Germinal center (tissue), 1 donor: ENCODE measurements around the gene ATP11C.
"Not testable (repeated sequence)": the region's sequence is repeated elsewhere in the genome, so short reads cannot be mapped to it uniquely, and the experiment has no call there.

Experiments used
- DNase-seq: peaks from one replicate; pipeline ENCODE4 v3.0.0; 2012; ENCODE audit warnings: mixed read lengths, low spot score

The ATP11C gene

GRCh38 chrX:139932901-139933796, at the start of gene ATP11C:
TSS of gene ATP11C (minus strand) at chrX:139933053. CDS start at chrX:139932042, 1,011 bp downstream.
- peak; percentile 81 for DNase-seq

- no peak for DNase-seq
Observed at GRCh38 chrX:139974471-139974870, 41.6 kb upstream of the ATP11C start.

GRCh38 chrX:139972629-139973624, 40.1 kb upstream of the ATP11C start:
- DNase-seq = no peak

GRCh38 chrX:139972113-139972512, 39.3 kb upstream of the ATP11C start:
- DNase-seq = no peak

- no peak for DNase-seq
Observed at GRCh38 chrX:139971394-139971749, 38.5 kb upstream of the ATP11C start.

- no peak for DNase-seq
Observed at GRCh38 chrX:139969286-139969685, 36.4 kb upstream of the ATP11C start.

GRCh38 chrX:139967750-139968149, 34.9 kb upstream of the ATP11C start:
- no peak for DNase-seq

- peak; percentile 6 for DNase-seq
Observed at GRCh38 chrX:139967300-139967699, 34.4 kb upstream of the ATP11C start.

GRCh38 chrX:139966159-139966558, 33.3 kb upstream of the ATP11C start:
- DNase-seq = not testable (repeated sequence)

GRCh38 chrX:139965421-139965820, 32.6 kb upstream of the ATP11C start, which contains the start of gene CXorf66:
TSS of gene CXorf66 (minus strand) at chrX:139965521. CDS start at chrX:139965496, 25 bp downstream.
- no peak for DNase-seq

GRCh38 chrX:139961091-139961490, 28.2 kb upstream of the ATP11C start:
- DNase-seq = not testable (repeated sequence)

GRCh38 chrX:139949703-139950102, 16.9 kb upstream of the ATP11C start:
- DNase-seq = no peak

GRCh38 chrX:139945075-139945474, 12.2 kb upstream of the ATP11C start:
- DNase-seq = no peak

GRCh38 chrX:139936259-139936658, 3.4 kb upstream of the ATP11C start:
- DNase-seq = peak; percentile 6

- DNase-seq = no peak
Observed at GRCh38 chrX:139933904-139934303, 1.1 kb upstream of the ATP11C start.

GRCh38 chrX:139932073-139932900, 566 bp downstream of the ATP11C start:
- peak; percentile 47 for DNase-seq

GRCh38 chrX:139931646-139932072, 1.2 kb downstream of the ATP11C start:
- no peak for DNase-seq

- DNase-seq = peak; percentile 15
Observed at GRCh38 chrX:139930916-139931645, 1.8 kb downstream of the ATP11C start.

GRCh38 chrX:139930401-139930800, 2.5 kb downstream of the ATP11C start:
- DNase-seq = no peak

GRCh38 chrX:139929876-139930275, 3.0 kb downstream of the ATP11C start:
- DNase-seq = no peak

GRCh38 chrX:139924696-139925095, 8.2 kb downstream of the ATP11C start:
- DNase-seq = no peak
